Urinary bladder (tissue), 4 donors: ENCODE data around the gene DHX15. TPM values are rescaled to one million over a fixed set of nuclear protein-coding genes. Genes with fewer than 3 reads are reported as not detected.

ENCODE experiments used
- DNase-seq: peaks from one replicate; pipeline ENCODE4 v3.0.0-alpha.2; 2015; ENCODE audit errors: extremely low spot score
- H3K27ac ChIP-seq: one replicate; pipeline ENCODE4 v1.5.1; 2013; ENCODE audit warnings: low read depth, mild to moderate bottlenecking, moderate library complexity
- H3K36me3 ChIP-seq: one replicate; pipeline ENCODE4 v1.6.1; 2013; ENCODE audit warnings: mild to moderate bottlenecking, moderate library complexity; ENCODE audit not compliant: insufficient read depth
- H3K4me1 ChIP-seq: one replicate; pipeline ENCODE4 v1.6.1; 2013; ENCODE audit warnings: mild to moderate bottlenecking, moderate library complexity; ENCODE audit not compliant: insufficient read depth
- H3K4me3 ChIP-seq: one replicate; pipeline ENCODE4 v1.5.1; 2013; ENCODE audit warnings: low read depth, low read length
- WGBS: extraction: QIAGEN DNeasy Blood & Tissue Kit; methylation state at CpG from one replicate; pipeline ENCODE4 v1.1.7; 2013; 5-methylcytosine and 5-hydroxymethylcytosine counted together
- polyA plus RNA-seq: library from polyadenylated mRNA; stranded (reverse); fragments of 200-250 nt; gene quantifications from one replicate; pipeline ENCODE4 v1.2.3, GENCODE V29; 2013
- total RNA-seq: library from RNA; depleted of rRNA; stranded (reverse); fragments of >200 nt; gene quantifications from one replicate; pipeline ENCODE4 v1.2.3, GENCODE V29; 2014
- donor health status: healthy with polysubstance abuse.
- donor health status: healthy.

Gene DHX15
- total and polyA plus RNA-seq, 2 donors, result 58.5 to 300 TPM

DNA sequence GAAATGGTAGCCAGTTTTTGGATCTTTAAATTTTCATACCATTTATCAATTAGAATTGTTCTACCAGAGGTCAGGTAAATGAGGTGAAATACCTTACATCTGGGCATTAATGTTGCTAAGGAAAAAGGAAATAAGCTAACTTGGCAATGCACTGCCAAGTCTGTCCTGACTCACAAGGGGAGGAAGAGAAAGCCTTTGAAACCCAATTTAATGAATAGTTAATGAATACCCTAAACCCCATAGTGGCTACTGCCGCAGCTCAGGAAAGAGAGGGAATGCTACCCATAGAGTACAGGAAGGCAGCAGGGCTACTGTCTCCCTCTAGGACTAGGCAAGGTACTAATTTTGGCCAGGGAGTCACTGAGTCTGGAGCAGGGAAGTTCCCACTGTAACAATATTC lies 16.8 kb upstream of the DHX15 start:
- no peak for DNase-seq
- 91% methylated on average over 1 of the region's 1 CpG for WGBS
- Histone ChIP-seq H3K4me3 (no peak overlapping the region), H3K27ac (no peak overlapping the region), H3K36me3 (no peaks in the 10 kb centered on the region), H3K4me1 (no peaks in the 10 kb centered on the region)

DNA sequence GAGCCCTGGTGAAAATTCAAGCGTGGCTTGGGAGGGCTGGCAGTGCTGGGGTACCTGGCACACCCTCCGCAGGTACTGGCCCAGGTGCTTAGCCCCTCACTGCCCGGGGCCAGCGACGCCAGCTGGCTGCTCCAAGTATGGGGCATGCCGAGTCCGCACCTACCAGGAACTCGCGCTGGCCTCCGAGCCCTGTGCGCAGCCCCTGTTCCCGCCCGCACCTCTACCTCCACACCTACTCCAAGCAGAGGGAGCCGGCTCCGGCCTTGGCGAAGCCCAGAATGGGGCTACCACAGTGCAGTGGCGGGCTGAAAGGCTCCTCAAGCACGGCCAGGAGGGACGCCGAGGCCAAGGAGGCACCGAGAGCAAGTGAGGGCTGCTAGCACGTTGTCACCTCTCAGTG lies 14.9 kb upstream of the DHX15 start:
- Histone ChIP-seq H3K36me3 (no peaks in the 10 kb centered on the region), H3K4me1 (no peaks in the 10 kb centered on the region), H3K4me3 (no peak overlapping the region), H3K27ac (no peak overlapping the region)
- DNase-seq, result no peak
- WGBS, result 93% methylated on average over 22 of the region's 22 CpGs

DNA sequence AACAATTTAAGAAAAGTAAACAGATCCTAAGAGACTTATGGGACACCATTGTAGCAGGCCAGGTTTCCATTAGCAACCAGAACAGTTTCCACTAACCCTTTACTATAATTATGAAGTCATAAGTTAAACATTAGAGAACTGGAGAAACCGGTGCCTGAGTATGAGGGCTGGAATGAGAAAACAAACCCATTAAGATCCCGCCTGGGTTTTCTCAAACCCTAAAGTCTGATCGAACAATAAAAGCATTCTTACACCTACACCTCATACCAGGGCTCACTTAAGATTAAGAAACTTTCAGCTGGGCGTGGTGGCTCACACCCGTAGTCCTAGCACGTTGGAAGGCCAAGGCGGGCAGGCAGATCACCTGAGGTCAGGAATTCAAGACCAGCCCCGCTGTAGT lies 13.7 kb upstream of the DHX15 start:
- Histone ChIP-seq H3K4me1 (no peaks in the 10 kb centered on the region), H3K27ac (no peak overlapping the region), H3K4me3 (no peak overlapping the region), H3K36me3 (no peaks in the 10 kb centered on the region)
- DNase-seq, result peak; percentile 23
- WGBS, result 75% methylated on average over 8 of the region's 8 CpGs

DNA sequence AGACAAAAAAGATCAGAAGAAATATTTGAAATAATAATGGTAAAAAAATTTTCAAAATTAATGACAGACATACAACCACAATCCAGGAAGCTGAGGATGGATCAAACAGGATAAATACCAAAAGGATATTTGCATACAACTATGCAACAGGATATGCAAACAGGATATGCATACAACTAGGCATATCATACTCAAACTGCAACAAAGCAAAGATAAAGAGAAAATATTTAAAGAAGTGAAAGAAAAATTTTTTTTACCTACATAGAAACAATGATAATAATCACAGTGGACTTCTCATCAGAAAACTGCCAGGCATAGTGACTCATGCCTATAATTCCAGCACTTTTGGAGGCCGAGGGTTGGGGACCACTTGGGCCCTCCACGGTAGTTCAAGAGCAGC lies 11.3 kb upstream of the DHX15 start:
- no peak for DNase-seq
- no peaks in the 10 kb centered on the region for H3K4me1 ChIP-seq
- 88% methylated on average over 2 of the region's 2 CpGs for WGBS
- no peaks in the 10 kb centered on the region for H3K36me3 ChIP-seq
- no peak overlapping the region for H3K4me3 ChIP-seq
- no peak overlapping the region for H3K27ac ChIP-seq

GRCh38 chr4:24594887-24595286 lies 10.5 kb upstream of the DHX15 start:
- 72% methylated on average over 2 of the region's 2 CpGs for WGBS
- H3K36me3 ChIP-seq, result no peaks in the 10 kb centered on the region
- no peak for DNase-seq
- no peak overlapping the region for H3K27ac ChIP-seq
- no peak overlapping the region for H3K4me3 ChIP-seq
- H3K4me1 ChIP-seq, result no peaks in the 10 kb centered on the region

- 91% methylated on average over 2 of the region's 2 CpGs for WGBS
- Histone ChIP-seq H3K27ac (no peak overlapping the region), H3K4me3 (no peak overlapping the region), H3K4me1 (no peaks in the 10 kb centered on the region), H3K36me3 (no peaks in the 10 kb centered on the region)
- DNase-seq, result no peak
Observed at GRCh38 chr4:24589448-24589847, 5.1 kb upstream of the DHX15 start.

- Histone ChIP-seq H3K27ac (no peak overlapping the region), H3K4me1 (no peaks in the 10 kb centered on the region), H3K4me3 (no peak overlapping the region), H3K36me3 (no peaks in the 10 kb centered on the region)
- 55% methylated on average over 7 of the region's 7 CpGs for WGBS
- no peak for DNase-seq
Observed at GRCh38 chr4:24588216-24588954, 4.0 kb upstream of the DHX15 start.

DNA sequence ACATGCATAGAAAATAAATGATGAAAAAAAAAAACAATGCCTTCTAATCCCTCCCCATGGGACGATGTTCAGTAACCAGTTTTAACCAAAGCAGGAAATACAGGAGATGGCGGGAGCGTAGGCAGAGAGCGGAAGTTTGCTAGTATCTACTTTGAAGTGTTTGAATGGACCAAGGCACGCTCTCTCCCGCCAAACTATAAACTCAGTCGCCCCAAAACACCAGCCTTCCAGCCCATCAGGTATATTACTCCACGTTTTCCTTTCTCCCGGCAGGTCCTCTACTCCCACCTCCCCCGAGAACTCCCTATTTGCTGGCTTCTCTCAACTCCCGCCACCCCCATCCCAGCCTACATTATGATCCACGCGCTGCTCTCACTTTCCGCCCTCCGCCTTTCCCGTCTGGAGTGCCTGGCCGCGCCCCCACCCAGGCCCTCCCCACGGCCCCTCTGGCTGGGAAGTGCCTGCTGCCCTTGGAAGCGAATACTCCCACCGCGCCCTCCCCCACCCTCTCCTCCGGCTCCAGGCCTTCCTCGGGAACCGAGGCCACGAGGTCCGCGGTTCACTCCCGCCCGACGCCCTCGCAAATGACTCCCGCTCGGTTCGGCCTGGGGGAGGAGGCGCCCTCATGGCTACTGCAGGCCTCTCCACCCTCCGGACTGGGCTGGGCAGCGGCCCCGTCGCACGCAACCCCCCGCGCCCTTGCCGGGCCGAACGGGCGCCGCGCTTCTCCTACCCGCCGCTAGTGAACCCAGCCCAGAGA lies 723 bp downstream of the DHX15 start:
- DNase-seq, result peak; percentile 31
- Histone ChIP-seq H3K4me1 (peaks cover 3% of the 10 kb centered on the region), H3K4me3 (peak overlapping the region; percentile 93), H3K27ac (peak overlapping the region; percentile 99), H3K36me3 (no peaks in the 10 kb centered on the region)
- WGBS, result under 1% methylated on average over 51 of the region's 51 CpGs

- whole genome bisulfite sequencing, result 14% methylated on average over 5 of the region's 5 CpGs
- no peak for DNase-seq
- Histone ChIP-seq H3K36me3 (no peaks in the 10 kb centered on the region), H3K27ac (peak overlapping the region; percentile 5), H3K4me3 (peak overlapping the region; percentile 93), H3K4me1 (peaks cover 3% of the 10 kb centered on the region)
Observed at GRCh38 chr4:24582235-24582832, 2.0 kb downstream of the DHX15 start.

GRCh38 chr4:24578364-24578763 lies 6.0 kb downstream of the DHX15 start:
- 85% methylated on average over 4 of the region's 4 CpGs for WGBS
- H3K4me3 ChIP-seq, result no peak overlapping the region
- H3K27ac ChIP-seq, result no peak overlapping the region
- DNase-seq, result no peak
- H3K36me3 ChIP-seq, result no peaks in the 10 kb centered on the region
- peaks cover 3% of the 10 kb centered on the region for H3K4me1 ChIP-seq

- no peak for DNase-seq
- no peak overlapping the region for H3K4me3 ChIP-seq
- peaks cover 1% of the 10 kb centered on the region for H3K4me1 ChIP-seq
- no peak overlapping the region for H3K27ac ChIP-seq
- H3K36me3 ChIP-seq, result no peaks in the 10 kb centered on the region
- 96% methylated on average over 17 of the region's 17 CpGs for WGBS
Observed at GRCh38 chr4:24576276-24576675, 8.1 kb downstream of the DHX15 start.

GRCh38 chr4:24574236-24574635 lies 10.1 kb downstream of the DHX15 start:
- Histone ChIP-seq H3K4me1 (peaks cover 1% of the 10 kb centered on the region), H3K27ac (no peak overlapping the region), H3K4me3 (no peak overlapping the region), H3K36me3 (peaks cover 1% of the 10 kb centered on the region)
- no peak for DNase-seq

DNA sequence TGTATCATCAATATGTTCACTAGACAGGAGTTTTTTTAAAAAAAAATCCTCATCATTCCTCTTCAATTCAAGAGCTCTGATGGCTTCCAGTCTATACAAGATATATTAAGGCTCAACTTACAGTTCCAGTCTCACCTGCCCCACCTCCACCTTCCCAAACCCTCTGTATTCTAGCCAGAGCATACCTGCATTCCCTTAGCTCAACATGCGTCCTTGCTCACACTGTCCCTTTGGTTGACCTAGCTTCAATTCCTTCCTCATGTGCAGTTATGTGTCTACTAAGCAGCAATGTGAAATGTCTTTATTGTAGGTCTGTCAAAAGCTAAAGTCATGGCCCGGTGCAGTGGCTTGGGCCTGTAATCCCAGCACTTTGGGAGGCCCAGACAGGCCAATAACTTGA lies 10.8 kb downstream of the DHX15 start:
- DNase-seq, result no peak
- WGBS, result 48% methylated on average over 2 of the region's 2 CpGs
- H3K36me3 ChIP-seq, result peaks cover 1% of the 10 kb centered on the region
- H3K27ac ChIP-seq, result no peak overlapping the region
- H3K4me1 ChIP-seq, result peaks cover under 1% of the 10 kb centered on the region
- H3K4me3 ChIP-seq, result no peak overlapping the region
